HEK293T (cell line): ENCODE measurements around the gene ZNF672.

Source experiments
- CTCF ChIA-PET: fragments of 350-600 bp; formaldehyde crosslinking; extraction: SDS; loops from one replicate; lab custom pipeline; 2021; ENCODE audit warnings: antibody characterized with exemption, inconsistent platforms; lab: Yijun Ruan, JAX
- POLR2A ChIA-PET: fragments of 350-600 bp; formaldehyde crosslinking; extraction: SDS; loops from one replicate; lab custom pipeline; 2020; ENCODE audit warnings: antibody characterized with exemption, inconsistent platforms; lab: Yijun Ruan, JAX
- DNase-seq: peaks from one replicate; pipeline ENCODE4 v3.0.0; 2012; ENCODE audit warnings: mixed read lengths; ENCODE audit errors: extremely low spot score
- ARNT ChIP-seq: fragments of 450-650 bp; IDR thresholded peaks from 2 replicates; pipeline ENCODE4 v1.6.1; 2017; ENCODE audit warnings: mild to moderate bottlenecking
- BHLHE40 ChIP-seq: fragments of 450-650 bp; IDR thresholded peaks from 2 replicates; pipeline ENCODE4 v1.6.1; 2016; ENCODE audit warnings: mild to moderate bottlenecking, moderate library complexity, borderline replicate concordance
- CTBP1 ChIP-seq: fragments of 450-650 bp; IDR thresholded peaks from 2 replicates; pipeline ENCODE4 v1.6.1; 2016; ENCODE audit warnings: borderline replicate concordance
- ELF4 ChIP-seq: fragments of 450-650 bp; IDR thresholded peaks from 2 replicates; pipeline ENCODE4 v1.6.1; 2017; ENCODE audit warnings: antibody characterized with exemption
- FOXA1 ChIP-seq: fragments of 450-650 bp; IDR thresholded peaks from 2 replicates; pipeline ENCODE4 v1.6.1; 2016; ENCODE audit warnings: mild to moderate bottlenecking
- FOXK2 ChIP-seq: fragments of 450-650 bp; IDR thresholded peaks from 2 replicates; pipeline ENCODE4 v1.6.1; 2016; ENCODE audit warnings: mild to moderate bottlenecking
- FOXM1 ChIP-seq: fragments of 450-650 bp; IDR thresholded peaks from 2 replicates; pipeline ENCODE4 v1.6.1; 2017; ENCODE audit warnings: mild to moderate bottlenecking, borderline replicate concordance
- HDGF ChIP-seq: fragments of 450-650 bp; IDR thresholded peaks from 2 replicates; pipeline ENCODE4 v1.6.1; 2017; ENCODE audit warnings: antibody characterized with exemption, borderline replicate concordance
- L3MBTL2 ChIP-seq: fragments of 450-650 bp; conservative IDR thresholded peaks from 2 replicates; pipeline ENCODE4 v1.6.1; 2016; ENCODE audit warnings: mild to moderate bottlenecking
- LEF1 ChIP-seq: fragments of 450-650 bp; IDR thresholded peaks from 2 replicates; pipeline ENCODE4 v1.6.1; 2017; ENCODE audit warnings: mild to moderate bottlenecking, borderline replicate concordance
- NFRKB ChIP-seq: fragments of 450-650 bp; IDR thresholded peaks from 2 replicates; pipeline ENCODE4 v1.6.1; 2016; ENCODE audit warnings: mild to moderate bottlenecking, moderate library complexity
- PKNOX1 ChIP-seq: fragments of 450-650 bp; IDR thresholded peaks from 2 replicates; pipeline ENCODE4 v1.6.1; 2016
- SP1 ChIP-seq: fragments of 450-650 bp; IDR thresholded peaks from 2 replicates; pipeline ENCODE4 v1.6.1; 2017
- SUZ12 ChIP-seq: fragments of 450-650 bp; IDR thresholded peaks from 2 replicates; pipeline ENCODE4 v1.6.1; 2016; ENCODE audit warnings: mild to moderate bottlenecking
- TARDBP ChIP-seq: fragments of 450-650 bp; IDR thresholded peaks from 2 replicates; pipeline ENCODE4 v1.6.1; 2016
- ZNF384 ChIP-seq: fragments of 450-650 bp; IDR thresholded peaks from 2 replicates; pipeline ENCODE4 v1.6.1; 2016

ZNF672 gene

GRCh38 chr1:248841702-248842395 is 3.8 kb downstream of the ZNF672 start:
- ChIA-PET POLR2A (no interaction called here), CTCF (interaction anchor here (0.6 kb wide), 1 partner anchor 17 kb away, joined by 3 read pairs; the partner anchor contains the start of gene ZNF692)
- no peak for TF ChIP-seq ELF4
- TF ChIP-seq TARDBP: no peak
- no peak for TF ChIP-seq HDGF
- no peak for TF ChIP-seq L3MBTL2
- TF ChIP-seq FOXK2: no peak
- no peak for TF ChIP-seq NFRKB
- TF ChIP-seq SUZ12: no peak
- TF ChIP-seq LEF1: no peak
- no peak for TF ChIP-seq ARNT
- DNase-seq: no peak

- ChIA-PET POLR2A (no interaction called here), CTCF (no interaction called here)
- DNase-seq: no peak
- TF ChIP-seq FOXA1: no peak
- TF ChIP-seq TARDBP: no peak
- TF ChIP-seq SUZ12: no peak
- TF ChIP-seq FOXM1: no peak
- TF ChIP-seq SP1: no peak
- TF ChIP-seq PKNOX1: no peak
- TF ChIP-seq LEF1: no peak
- no peak for TF ChIP-seq HDGF
- no peak for TF ChIP-seq ARNT
- no peak for TF ChIP-seq L3MBTL2
- TF ChIP-seq ELF4: no peak
- no peak for TF ChIP-seq BHLHE40
- no peak for TF ChIP-seq ZNF384
- no peak for TF ChIP-seq CTBP1
- no peak for TF ChIP-seq NFRKB
- TF ChIP-seq FOXK2: no peak
Observed at GRCh38 chr1:248842781-248843331, 4.8 kb downstream of the ZNF672 start.

- no peak for DNase-seq
- ChIA-PET POLR2A (no interaction called here), CTCF (no interaction called here)
- TF ChIP-seq FOXM1: no peak
- no peak for TF ChIP-seq FOXA1
- no peak for TF ChIP-seq NFRKB
- TF ChIP-seq LEF1: no peak
Observed at GRCh38 chr1:248843687-248844086, 5.7 kb downstream of the ZNF672 start.

GRCh38 chr1:248844526-248844925 is 6.5 kb downstream of the ZNF672 start:
- ChIA-PET CTCF (no interaction called here), POLR2A (no interaction called here)
- DNase-seq: no peak
- no peak for TF ChIP-seq SP1
- no peak for TF ChIP-seq SUZ12
- no peak for TF ChIP-seq ARNT
- no peak for TF ChIP-seq ZNF384
- TF ChIP-seq LEF1: no peak
- no peak for TF ChIP-seq FOXM1
- TF ChIP-seq PKNOX1: no peak
- TF ChIP-seq FOXK2: no peak
- TF ChIP-seq BHLHE40: no peak
- TF ChIP-seq ELF4: no peak
- no peak for TF ChIP-seq FOXA1
- TF ChIP-seq L3MBTL2: no peak
- no peak for TF ChIP-seq NFRKB
- no peak for TF ChIP-seq CTBP1
- no peak for TF ChIP-seq TARDBP

- TF ChIP-seq PKNOX1: no peak
- TF ChIP-seq BHLHE40: no peak
- TF ChIP-seq FOXK2: no peak
- TF ChIP-seq CTBP1: no peak
- TF ChIP-seq TARDBP: no peak
- TF ChIP-seq SUZ12: no peak
- no peak for TF ChIP-seq L3MBTL2
- TF ChIP-seq SP1: no peak
- no peak for TF ChIP-seq FOXA1
- no peak for TF ChIP-seq FOXM1
- TF ChIP-seq HDGF: no peak
- no peak for TF ChIP-seq ZNF384
- no peak for TF ChIP-seq LEF1
- no peak for TF ChIP-seq ARNT
- TF ChIP-seq NFRKB: no peak
- no peak for TF ChIP-seq ELF4
- no peak for DNase-seq
- ChIA-PET CTCF (no interaction called here), POLR2A (no interaction called here)
Observed at GRCh38 chr1:248847181-248847955, 9.3 kb downstream of the ZNF672 start.
